ENCODE measurements around the gene TANGO2. TPM values are rescaled to one million over a fixed set of nuclear protein-coding genes. Genes with fewer than 3 reads are reported as not detected.

Gene TANGO2
- total and polyA plus RNA-seq, 2 of the 8 experiments (the other 6 are each of a cell fraction or from before 2014, with no cell fraction given) = 10.1 to 18.4 TPM

- Histone ChIP-seq H2BK120ac (replicated peaks; ENCODE audit: low read depth, low read length) (no peak overlapping the region), H2BK15ac (ENCODE audit: low read length) (no peak overlapping the region), H3K4me2 (ENCODE audit: insufficient read depth in 1 of 2, low read depth in 2 of 2, low read length in 2 of 2) (no peak overlapping the region), H3K23ac (ENCODE audit: insufficient read length) (no peak overlapping the region), H4K8ac (ENCODE audit: extremely low read depth, insufficient read depth, low read length) (no peak overlapping the region), H2BK20ac (ENCODE audit: low read length) (no peak overlapping the region), H3K79me2 (ENCODE audit: control insufficient read depth in 1 of 2, insufficient read depth in 2 of 2, low read length in 2 of 2) (peaks cover 0 to 22% of the 10 kb centered on the region in 2 experiments; a peak in 2 of 4 replicates), H3K9me3 (ENCODE audit: insufficient read depth in 2 of 2, low read depth in 1 of 2, low read length in 1 of 2) (no peaks in the 10 kb centered on the region; a peak in 1 of 4 replicates), H2AFZ (ENCODE audit: low read length) (no peak overlapping the region), H3K36me3 (ENCODE audit: control insufficient read depth in 2 of 4, insufficient read depth in 4 of 4, low read length in 3 of 4) (peaks cover 54 to 98% (median 82%) of the 10 kb centered on the region in 4 experiments), H3K4me1 (replicated peaks in 1 of 4; ENCODE audit: control insufficient read depth in 3 of 4, insufficient read depth in 4 of 4, low read length in 3 of 4) (no peaks in the 10 kb centered on the region), H4K20me1 (replicated peaks in 1 of 2; ENCODE audit: control insufficient read depth in 1 of 2, insufficient read depth in 2 of 2, low read length in 2 of 2) (peaks cover 13 to 29% of the 10 kb centered on the region in 2 experiments), H4K91ac (replicated peaks; ENCODE audit: insufficient read length, low read length) (no peak overlapping the region), H3K27me3 (replicated peaks in 1 of 4; ENCODE audit: control insufficient read depth in 3 of 4, extremely low read depth in 1 of 4, insufficient read depth in 3 of 4, low read length in 3 of 4) (no peaks in the 10 kb centered on the region), H3K27ac (ENCODE audit: low read depth, low read length) (no peak overlapping the region), H3K4ac (replicated peaks; ENCODE audit: insufficient read length, low read depth, low read length) (no peak overlapping the region), H2BK5ac (ENCODE audit: low read depth, low read length) (no peak overlapping the region), H3K56ac (replicated peaks; ENCODE audit: insufficient read length, low read depth, low read length) (no peak overlapping the region), H3K4me3 (ENCODE audit: extremely low read depth in 1 of 4, insufficient read depth in 2 of 4, low read depth in 3 of 4, low read length in 4 of 4) (no peak overlapping the region), H3K9ac (replicated peaks in 1 of 4; ENCODE audit: extremely low read depth in 1 of 4, low read depth in 3 of 4, low read length in 3 of 4) (no peak overlapping the region), H2BK12ac (ENCODE audit: low read depth, low read length) (0 out of 2 replicates have a peak overlapping the region, but pooled peaks have one; percentile 17), H3K18ac (ENCODE audit: extremely low read depth, low read length) (no peak overlapping the region), H3K79me1 (ENCODE audit: low read depth, low read length) (peaks cover 5% of the 10 kb centered on the region), H2AK5ac (ENCODE audit: low read depth, low read length) (no peak overlapping the region), H3K14ac (ENCODE audit: insufficient read length) (no peak overlapping the region), H3K23me2 (ENCODE audit: low read depth, low read length) (no peaks in the 10 kb centered on the region), H4K5ac (ENCODE audit: insufficient read length, low read depth, low read length) (no peak overlapping the region)
- ChIA-PET POLR2A (ENCODE audit: partially characterized antibody) (interaction anchor here (0.8 to 29.4 kb wide), 5 partner anchors 9 to 37 kb away, joined by 3 to 598 read pairs (median 4); partner anchors contain the start of genes RANBP1 and TRMT2A), CTCF (ENCODE audit: partially characterized antibody) (interaction anchor here (1.0 to 2.8 kb wide), 7 partner anchors 13 to 144 kb away, joined by 3 to 16 read pairs (median 6); partner anchors contain the start of gene RANBP1)
- no peak for TF ChIP-seq CBX5 (IDR thresholded peaks at IDR 0.05; ENCODE audit: low read depth, low read length)
- no peak for TF ChIP-seq EZH2 (IDR thresholded peaks at IDR 0.05; ENCODE audit: low read depth, low read length, severe bottlenecking)
- TF ChIP-seq POLR2AphosphoS5 (IDR thresholded peaks at IDR 0.05; ENCODE audit: low read depth, low read length) = peak; percentile 64
- TF ChIP-seq CREB1 (IDR thresholded peaks at IDR 0.05) = no peak
- TF ChIP-seq TAF1 (IDR thresholded peaks at IDR 0.05; ENCODE audit: low read depth, low read length) = no peak
- TF ChIP-seq, protein P1, sequence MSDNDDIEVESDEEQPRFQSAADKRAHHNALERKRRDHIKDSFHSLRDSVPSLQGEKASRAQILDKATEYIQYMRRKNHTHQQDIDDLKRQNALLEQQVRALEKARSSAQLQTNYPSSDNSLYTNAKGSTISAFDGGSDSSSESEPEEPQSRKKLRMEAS (IDR thresholded peaks at IDR 0.05) = no peak
- DNase-seq (ENCODE audit: low read depth in 1 of 2, low spot score in 2 of 2) (no peak), FAIRE-seq (no peak)
- WGBS, 2 experiments (ENCODE audit: extremely low coverage in 1 of 2, insufficient coverage in 1 of 2, insufficient read length in 1 of 2, insufficient replicate concordance in 2 of 2, low coverage in 1 of 2, low lambda C conversion rate in 2 of 2, missing lambda C conversion rate in 1 of 2) = 82% methylated on average over 13 of the region's 13 CpGs; no CpG with 5 or more reads in 1 of the 2 experiments
Observed at GRCh38 chr22:20093418-20094196, 72.7 kb downstream of the TANGO2 start.

All from H1 (cell line).